ENCODE measurements around the gene EPN1. TPM values are rescaled to one million over a fixed set of nuclear protein-coding genes. Genes with fewer than 3 reads are reported as not detected.

EPN1 gene
- polyA plus RNA-seq, 1 of the 3 experiments (the other 2 are of a cell fraction) = 134 TPM

DNA sequence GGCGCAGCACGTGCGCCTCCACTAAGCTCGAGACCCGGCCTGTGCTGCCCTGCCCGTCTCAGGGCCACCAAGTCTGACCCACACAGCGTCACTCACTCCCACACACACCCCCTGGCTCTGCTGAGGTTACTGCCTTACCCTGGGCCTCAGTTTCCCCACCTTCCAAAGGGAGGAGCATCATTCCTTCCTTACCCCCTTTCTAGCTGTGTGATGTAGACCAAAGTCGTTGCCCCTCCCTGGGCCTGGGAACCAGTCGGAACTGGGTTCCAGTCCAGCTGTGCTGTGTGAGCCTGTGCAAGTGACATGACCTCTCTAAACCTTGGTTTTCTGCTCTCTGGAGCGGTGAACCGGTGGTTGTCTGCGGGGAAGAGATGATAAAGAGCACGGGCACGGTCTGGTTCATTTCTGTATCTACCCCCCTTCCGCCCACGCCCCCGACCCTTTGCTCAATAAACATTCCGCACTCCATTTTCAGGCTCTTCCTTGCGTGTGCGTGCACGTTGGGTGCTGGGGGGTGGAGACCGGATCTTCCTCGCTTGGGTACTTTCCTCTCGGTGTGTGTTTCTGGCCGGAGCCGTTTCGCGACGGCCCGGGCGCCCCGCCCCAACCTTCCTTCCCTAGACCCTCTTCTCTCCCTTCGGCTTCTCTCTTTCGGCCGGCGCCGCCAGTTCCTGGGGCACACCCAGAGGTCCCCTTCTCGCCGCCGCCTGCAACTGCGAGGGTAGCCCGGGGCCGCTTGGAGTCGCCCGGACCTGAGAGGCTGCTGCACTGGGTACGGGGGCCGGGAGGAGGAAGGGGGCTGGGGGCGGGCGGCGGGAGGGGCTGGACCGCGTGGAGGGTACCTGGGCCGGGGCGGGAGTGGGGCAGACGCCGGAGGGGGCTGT, 31.8 kb upstream of the EPN1 start, which contains the start of gene ZNF581 (continued):
- TF ChIP-seq, protein P1, sequence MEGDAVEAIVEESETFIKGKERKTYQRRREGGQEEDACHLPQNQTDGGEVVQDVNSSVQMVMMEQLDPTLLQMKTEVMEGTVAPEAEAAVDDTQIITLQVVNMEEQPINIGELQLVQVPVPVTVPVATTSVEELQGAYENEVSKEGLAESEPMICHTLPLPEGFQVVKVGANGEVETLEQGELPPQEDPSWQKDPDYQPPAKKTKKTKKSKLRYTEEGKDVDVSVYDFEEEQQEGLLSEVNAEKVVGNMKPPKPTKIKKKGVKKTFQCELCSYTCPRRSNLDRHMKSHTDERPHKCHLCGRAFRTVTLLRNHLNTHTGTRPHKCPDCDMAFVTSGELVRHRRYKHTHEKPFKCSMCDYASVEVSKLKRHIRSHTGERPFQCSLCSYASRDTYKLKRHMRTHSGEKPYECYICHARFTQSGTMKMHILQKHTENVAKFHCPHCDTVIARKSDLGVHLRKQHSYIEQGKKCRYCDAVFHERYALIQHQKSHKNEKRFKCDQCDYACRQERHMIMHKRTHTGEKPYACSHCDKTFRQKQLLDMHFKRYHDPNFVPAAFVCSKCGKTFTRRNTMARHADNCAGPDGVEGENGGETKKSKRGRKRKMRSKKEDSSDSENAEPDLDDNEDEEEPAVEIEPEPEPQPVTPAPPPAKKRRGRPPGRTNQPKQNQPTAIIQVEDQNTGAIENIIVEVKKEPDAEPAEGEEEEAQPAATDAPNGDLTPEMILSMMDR (IDR thresholded peaks at IDR 0.05) = no peak
- TF ChIP-seq, protein P2, sequence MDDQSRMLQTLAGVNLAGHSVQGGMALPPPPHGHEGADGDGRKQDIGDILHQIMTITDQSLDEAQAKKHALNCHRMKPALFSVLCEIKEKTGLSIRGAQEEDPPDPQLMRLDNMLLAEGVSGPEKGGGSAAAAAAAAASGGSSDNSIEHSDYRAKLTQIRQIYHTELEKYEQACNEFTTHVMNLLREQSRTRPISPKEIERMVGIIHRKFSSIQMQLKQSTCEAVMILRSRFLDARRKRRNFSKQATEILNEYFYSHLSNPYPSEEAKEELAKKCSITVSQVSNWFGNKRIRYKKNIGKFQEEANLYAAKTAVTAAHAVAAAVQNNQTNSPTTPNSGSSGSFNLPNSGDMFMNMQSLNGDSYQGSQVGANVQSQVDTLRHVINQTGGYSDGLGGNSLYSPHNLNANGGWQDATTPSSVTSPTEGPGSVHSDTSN (IDR thresholded peaks at IDR 0.05) = peak; percentile 57
- TF ChIP-seq ELF1 (IDR thresholded peaks at IDR 0.05) (peak; percentile 62), FOSL2 (IDR thresholded peaks at IDR 0.05; ENCODE audit: borderline replicate concordance, low read depth) (peak; percentile 18; the same call in 1 of the 2 replicates), FOXJ3 (CRISPR knock-in tag; IDR thresholded peaks at IDR 0.05) (no peak), FOXM1 (IDR thresholded peaks at IDR 0.05; ENCODE audit: low read depth) (no peak), MEF2A (IDR thresholded peaks at IDR 0.05; ENCODE audit: borderline replicate concordance, low read depth) (no peak), CHD2 (IDR thresholded peaks at IDR 0.05; ENCODE audit: low read length, partially characterized antibody) (peak; percentile 79), RXRA (IDR thresholded peaks at IDR 0.05; ENCODE audit: borderline replicate concordance, low read depth) (no peak; the same call in 1 of the 2 replicates), JUND (IDR thresholded peaks at IDR 0.05) (peak; percentile 40; the same call in 1 of the 2 replicates), GATA2 (CRISPR knock-in tag; IDR thresholded peaks at IDR 0.05) (no peak), RCOR1 (IDR thresholded peaks at IDR 0.05; ENCODE audit: low read length) (no peak), SMC3 (IDR thresholded peaks at IDR 0.05; ENCODE audit: low read depth, low read length) (no peak), EZH2phosphoT487 (IDR thresholded peaks at IDR 0.05; ENCODE audit: borderline replicate concordance, low read depth) (no peak), RAD21 (IDR thresholded peaks at IDR 0.05; ENCODE audit: low read length) (no peak), GABPA (IDR thresholded peaks at IDR 0.05; ENCODE audit: low read depth) (peak; percentile 79)
- TF ChIP-seq, protein P3, sequence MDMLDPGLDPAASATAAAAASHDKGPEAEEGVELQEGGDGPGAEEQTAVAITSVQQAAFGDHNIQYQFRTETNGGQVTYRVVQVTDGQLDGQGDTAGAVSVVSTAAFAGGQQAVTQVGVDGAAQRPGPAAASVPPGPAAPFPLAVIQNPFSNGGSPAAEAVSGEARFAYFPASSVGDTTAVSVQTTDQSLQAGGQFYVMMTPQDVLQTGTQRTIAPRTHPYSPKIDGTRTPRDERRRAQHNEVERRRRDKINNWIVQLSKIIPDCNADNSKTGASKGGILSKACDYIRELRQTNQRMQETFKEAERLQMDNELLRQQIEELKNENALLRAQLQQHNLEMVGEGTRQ (IDR thresholded peaks at IDR 0.05; ENCODE audit: borderline replicate concordance, low read depth, low read length) = no peak
- TF ChIP-seq, protein P4, sequence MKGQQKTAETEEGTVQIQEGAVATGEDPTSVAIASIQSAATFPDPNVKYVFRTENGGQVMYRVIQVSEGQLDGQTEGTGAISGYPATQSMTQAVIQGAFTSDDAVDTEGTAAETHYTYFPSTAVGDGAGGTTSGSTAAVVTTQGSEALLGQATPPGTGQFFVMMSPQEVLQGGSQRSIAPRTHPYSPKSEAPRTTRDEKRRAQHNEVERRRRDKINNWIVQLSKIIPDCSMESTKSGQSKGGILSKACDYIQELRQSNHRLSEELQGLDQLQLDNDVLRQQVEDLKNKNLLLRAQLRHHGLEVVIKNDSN (IDR thresholded peaks at IDR 0.05; ENCODE audit: borderline replicate concordance, low read depth) = peak; percentile 42; the same call in 1 of the 2 replicates
- TF ChIP-seq, protein P5, sequence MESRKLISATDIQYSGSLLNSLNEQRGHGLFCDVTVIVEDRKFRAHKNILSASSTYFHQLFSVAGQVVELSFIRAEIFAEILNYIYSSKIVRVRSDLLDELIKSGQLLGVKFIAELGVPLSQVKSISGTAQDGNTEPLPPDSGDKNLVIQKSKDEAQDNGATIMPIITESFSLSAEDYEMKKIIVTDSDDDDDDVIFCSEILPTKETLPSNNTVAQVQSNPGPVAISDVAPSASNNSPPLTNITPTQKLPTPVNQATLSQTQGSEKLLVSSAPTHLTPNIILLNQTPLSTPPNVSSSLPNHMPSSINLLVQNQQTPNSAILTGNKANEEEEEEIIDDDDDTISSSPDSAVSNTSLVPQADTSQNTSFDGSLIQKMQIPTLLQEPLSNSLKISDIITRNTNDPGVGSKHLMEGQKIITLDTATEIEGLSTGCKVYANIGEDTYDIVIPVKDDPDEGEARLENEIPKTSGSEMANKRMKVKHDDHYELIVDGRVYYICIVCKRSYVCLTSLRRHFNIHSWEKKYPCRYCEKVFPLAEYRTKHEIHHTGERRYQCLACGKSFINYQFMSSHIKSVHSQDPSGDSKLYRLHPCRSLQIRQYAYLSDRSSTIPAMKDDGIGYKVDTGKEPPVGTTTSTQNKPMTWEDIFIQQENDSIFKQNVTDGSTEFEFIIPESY (IDR thresholded peaks at IDR 0.05; ENCODE audit: borderline replicate concordance, low read depth) = 0 out of 2 replicates have a peak, but pooled peaks have one; percentile 38
- TF ChIP-seq, protein P6, sequence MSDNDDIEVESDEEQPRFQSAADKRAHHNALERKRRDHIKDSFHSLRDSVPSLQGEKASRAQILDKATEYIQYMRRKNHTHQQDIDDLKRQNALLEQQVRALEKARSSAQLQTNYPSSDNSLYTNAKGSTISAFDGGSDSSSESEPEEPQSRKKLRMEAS (IDR thresholded peaks at IDR 0.05; ENCODE audit: low read depth) = peak; percentile 86
- TF ChIP-seq, protein P7, sequence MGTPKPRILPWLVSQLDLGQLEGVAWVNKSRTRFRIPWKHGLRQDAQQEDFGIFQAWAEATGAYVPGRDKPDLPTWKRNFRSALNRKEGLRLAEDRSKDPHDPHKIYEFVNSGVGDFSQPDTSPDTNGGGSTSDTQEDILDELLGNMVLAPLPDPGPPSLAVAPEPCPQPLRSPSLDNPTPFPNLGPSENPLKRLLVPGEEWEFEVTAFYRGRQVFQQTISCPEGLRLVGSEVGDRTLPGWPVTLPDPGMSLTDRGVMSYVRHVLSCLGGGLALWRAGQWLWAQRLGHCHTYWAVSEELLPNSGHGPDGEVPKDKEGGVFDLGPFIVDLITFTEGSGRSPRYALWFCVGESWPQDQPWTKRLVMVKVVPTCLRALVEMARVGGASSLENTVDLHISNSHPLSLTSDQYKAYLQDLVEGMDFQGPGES (IDR thresholded peaks at IDR 0.05; ENCODE audit: low read depth, low read length) = no peak

Measured in SK-N-SH (cell line).